ENCODE measurements around the gene ADAMTSL2. TPM values are rescaled to one million over a fixed set of nuclear protein-coding genes. Genes with fewer than 3 reads are reported as not detected.

ADAMTSL2 gene
- total RNA-seq, 2 experiments from 2014 or later: 0.11 to 0.25 TPM

- TF ChIP-seq, protein P1, sequence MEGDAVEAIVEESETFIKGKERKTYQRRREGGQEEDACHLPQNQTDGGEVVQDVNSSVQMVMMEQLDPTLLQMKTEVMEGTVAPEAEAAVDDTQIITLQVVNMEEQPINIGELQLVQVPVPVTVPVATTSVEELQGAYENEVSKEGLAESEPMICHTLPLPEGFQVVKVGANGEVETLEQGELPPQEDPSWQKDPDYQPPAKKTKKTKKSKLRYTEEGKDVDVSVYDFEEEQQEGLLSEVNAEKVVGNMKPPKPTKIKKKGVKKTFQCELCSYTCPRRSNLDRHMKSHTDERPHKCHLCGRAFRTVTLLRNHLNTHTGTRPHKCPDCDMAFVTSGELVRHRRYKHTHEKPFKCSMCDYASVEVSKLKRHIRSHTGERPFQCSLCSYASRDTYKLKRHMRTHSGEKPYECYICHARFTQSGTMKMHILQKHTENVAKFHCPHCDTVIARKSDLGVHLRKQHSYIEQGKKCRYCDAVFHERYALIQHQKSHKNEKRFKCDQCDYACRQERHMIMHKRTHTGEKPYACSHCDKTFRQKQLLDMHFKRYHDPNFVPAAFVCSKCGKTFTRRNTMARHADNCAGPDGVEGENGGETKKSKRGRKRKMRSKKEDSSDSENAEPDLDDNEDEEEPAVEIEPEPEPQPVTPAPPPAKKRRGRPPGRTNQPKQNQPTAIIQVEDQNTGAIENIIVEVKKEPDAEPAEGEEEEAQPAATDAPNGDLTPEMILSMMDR (IDR thresholded peaks at IDR 0.05): no peak
- Mint-ChIP-seq H3K9me3 (no peaks in the 10 kb centered on the region), H3K36me3 (ENCODE audit: low read depth) (no peaks in the 10 kb centered on the region), H3K4me1 (ENCODE audit: low read depth) (peaks cover 2% of the 10 kb centered on the region), H3K4me3 (no peak overlapping the region), H3K27ac (no peak overlapping the region), H3K27me3 (peaks cover 6% of the 10 kb centered on the region)
- DNase-seq: no peak
- POLR2A ChIA-PET: no interaction called here
- ATAC-seq: no peak
- CTCF ChIA-PET: interaction anchor here (0.9 kb wide), 1 partner anchor 203 kb away, joined by 3 read pairs; no protein-coding TSS in a partner anchor
- intact Hi-C loops (cut with micrococcal nuclease): loop anchor here (10.0 kb wide), 1 partner anchor 185 kb away; no protein-coding TSS in a partner anchor
These were observed 5.6 kb downstream of the ADAMTSL2 start for GRCh38 chr9:133539991-133540697.

DNA sequence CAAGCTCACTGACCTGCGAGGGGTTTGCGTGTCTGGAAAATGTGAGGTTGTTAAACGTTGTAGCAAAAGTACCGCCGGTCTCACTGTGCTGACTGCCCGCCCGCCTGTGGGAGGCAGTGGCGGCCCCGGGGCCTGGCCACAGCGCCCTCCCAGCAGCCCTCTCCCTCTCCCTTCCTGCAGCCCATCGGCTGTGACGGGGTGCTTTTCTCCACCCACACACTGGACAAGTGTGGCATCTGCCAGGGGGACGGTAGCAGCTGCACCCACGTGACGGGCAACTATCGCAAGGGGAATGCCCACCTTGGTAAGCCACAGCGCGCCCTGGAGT lies 6.2 kb downstream of the ADAMTSL2 start:
- CTCF ChIA-PET: no interaction called here
- H3K36me3 Mint-ChIP-seq (ENCODE audit: low read depth): no peaks in the 10 kb centered on the region
- intact Hi-C loops (cut with micrococcal nuclease): no loop called here
- DNase-seq (no peak), ATAC-seq (no peak)
- POLR2A ChIA-PET: no interaction called here
- H3K4me1 Mint-ChIP-seq (ENCODE audit: low read depth): peaks cover 2% of the 10 kb centered on the region
- H3K27ac Mint-ChIP-seq: no peak overlapping the region
- TF ChIP-seq, protein P1 (IDR thresholded peaks at IDR 0.05): no peak
- peaks cover 6% of the 10 kb centered on the region for H3K27me3 Mint-ChIP-seq
- H3K9me3 Mint-ChIP-seq: no peaks in the 10 kb centered on the region
- H3K4me3 Mint-ChIP-seq: no peak overlapping the region

DNA sequence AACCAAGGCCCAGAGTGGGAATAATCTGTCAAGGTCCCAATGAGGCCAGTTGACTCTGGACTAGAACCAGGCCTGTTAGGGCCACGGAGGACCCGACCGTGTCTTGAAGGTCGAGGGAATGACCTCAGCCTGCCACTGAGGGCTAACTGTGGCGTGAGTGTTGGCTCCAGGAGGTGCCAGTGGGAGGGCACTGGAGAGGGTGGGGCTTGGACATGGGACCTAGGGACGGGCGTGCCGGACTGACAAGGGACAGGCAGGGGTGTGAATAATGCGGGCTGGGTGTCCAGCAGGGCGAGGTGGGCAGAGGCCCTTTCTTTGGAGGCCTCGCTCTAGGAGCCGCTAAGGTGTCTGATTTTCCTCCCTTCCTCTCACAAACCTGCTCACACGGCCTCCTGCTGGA lies 7.5 kb downstream of the ADAMTSL2 start:
- TF ChIP-seq, protein P1 (IDR thresholded peaks at IDR 0.05): no peak
- DNase-seq (no peak), ATAC-seq (no peak)
- H3K9me3 Mint-ChIP-seq: no peaks in the 10 kb centered on the region
- intact Hi-C loops (cut with micrococcal nuclease): no loop called here
- H3K4me3 Mint-ChIP-seq: no peak overlapping the region
- H3K27ac Mint-ChIP-seq: no peak overlapping the region
- H3K36me3 Mint-ChIP-seq (ENCODE audit: low read depth): no peaks in the 10 kb centered on the region
- peaks cover 4% of the 10 kb centered on the region for H3K27me3 Mint-ChIP-seq
- POLR2A ChIA-PET: no interaction called here
- CTCF ChIA-PET: no interaction called here
- H3K4me1 Mint-ChIP-seq (ENCODE audit: low read depth): peaks cover 2% of the 10 kb centered on the region

DNA sequence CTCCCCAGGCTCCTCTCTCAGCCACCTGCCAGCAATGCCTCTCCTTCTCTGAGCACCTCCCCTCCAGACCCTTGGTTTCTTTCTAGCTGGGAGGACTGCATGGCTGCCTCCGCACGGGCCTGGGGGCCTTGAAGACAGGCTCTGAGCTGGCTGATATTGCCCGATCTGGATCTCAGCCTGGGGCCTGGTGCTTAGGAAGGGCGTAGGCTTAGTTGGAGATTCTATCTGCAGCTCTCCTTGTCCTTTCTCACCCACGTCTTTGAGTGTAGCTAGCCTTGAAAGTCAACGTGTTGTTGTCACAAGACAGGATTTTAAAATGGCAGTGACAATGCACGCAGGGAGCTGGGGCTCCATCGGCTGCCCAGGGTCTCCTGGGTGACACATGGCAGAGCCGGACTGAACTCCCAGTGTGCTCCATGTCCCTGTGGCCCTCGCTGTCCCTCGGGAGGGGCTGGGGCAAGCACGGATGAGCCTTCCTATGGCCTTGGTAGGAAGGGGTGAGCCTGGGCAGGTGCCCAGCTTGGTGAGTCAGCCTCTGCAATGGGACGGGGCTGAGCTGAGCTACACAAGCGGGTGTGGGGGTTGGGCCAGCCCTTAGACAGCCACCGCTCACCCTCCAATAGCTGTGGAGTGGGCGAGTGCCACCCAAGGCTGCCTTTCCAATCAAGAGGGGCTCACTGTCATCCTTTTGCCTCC lies 9.4 kb downstream of the ADAMTSL2 start:
- Mint-ChIP-seq H3K9me3 (no peaks in the 10 kb centered on the region), H3K4me1 (ENCODE audit: low read depth) (peaks cover 2% of the 10 kb centered on the region), H3K27ac (no peak overlapping the region), H3K27me3 (peaks cover 4% of the 10 kb centered on the region), H3K36me3 (ENCODE audit: low read depth) (no peaks in the 10 kb centered on the region), H3K4me3 (no peak overlapping the region)
- CTCF ChIA-PET: interaction anchor here (1.8 kb wide), 1 partner anchor 10 kb away, joined by 7 read pairs; the partner anchor contains the start of gene ADAMTSL2
- ATAC-seq (no peak), DNase-seq (no peak)
- POLR2A ChIA-PET: interaction anchor here (0.5 kb wide), 1 partner anchor 569 kb away, joined by 5 read pairs; no protein-coding TSS in a partner anchor
- TF ChIP-seq, protein P1 (IDR thresholded peaks at IDR 0.05): no peak
- intact Hi-C loops (cut with micrococcal nuclease): no loop called here

Data from activated CD8-positive, alpha-beta T cell treated with anti-CD3 and anti-CD28 coated beads for 36 hours (primary cell).